K562 (cell line): ENCODE measurements around the gene IFNG-AS1. TPM values are rescaled to one million over a fixed set of nuclear protein-coding genes. Genes with fewer than 3 reads are reported as not detected.

Experiments used
- ATAC-seq: fragments of 200-7000 bp; cut with Tn5 transposase; 3 replicates; pipeline ENCODE4 v1.9.1; 2020; ENCODE audit warnings: moderate library complexity
- BruUV-seq: library from RNA; stranded (reverse); fragments of 400-500 nt; replicated peaks from 2 replicates; lab custom pipeline; 2021; lab: Mats Ljungman, UMichigan
- CTCF ChIA-PET: fragments of 300-600 bp; formaldehyde crosslinking; extraction: SDS; loops from one replicate; lab custom pipeline; 2021; ENCODE audit warnings: low intra/inter-chr PET ratio; lab: Yijun Ruan, JAX
- POLR2A ChIA-PET: fragments of 300-600, 350-650 bp; sonication (Branson Sonifier 250); formaldehyde crosslinking; extraction: SDS; loops from one replicate; lab custom pipeline; 2021; ENCODE audit warnings: antibody characterized with exemption, inconsistent platforms; lab: Yijun Ruan, JAX
- DNase-seq, 4 experiments: peaks; one replicate each; pipeline versions ENCODE4 v3.0.0 to v3.0.0-alpha.2; 2011 to 2018; ENCODE audit warnings: low spot score in 3 of 4, mixed read lengths in 3 of 4; ENCODE audit errors: extremely low read depth in 1 of 4
- FAIRE-seq: peaks from 2 replicates; lab custom pipeline; 2011; peaks lifted over from hg19 to GRCh38; lab: Jason Lieb, UNC
- H2AFZ ChIP-seq: 2 replicates; pipeline ENCODE4 v1.6.0; 2011; ENCODE audit warnings: low read depth, low read length, control low read depth, inconsistent platforms
- H3K27ac ChIP-seq: fragments of 200-600 bp; 3 replicates; pipeline ENCODE4 v1.8.0; 2011; ENCODE audit warnings: low read depth, mild to moderate bottlenecking, control low read depth, inconsistent platforms, low read length, moderate library complexity, mixed read lengths; ENCODE audit errors: extremely low read depth
- H3K27me3 ChIP-seq, 2 experiments: fragments of 300-600 bp in 1 of 2; 2 replicates in 1 of 2; 3 replicates in 1 of 2; pipeline versions ENCODE4 v1.6.0 to v1.8.0; 2011; ENCODE audit warnings: inconsistent platforms in 2 of 2, low read length in 2 of 2, mild to moderate bottlenecking in 1 of 2, mixed read lengths in 1 of 2, moderate library complexity in 1 of 2; ENCODE audit not compliant: control insufficient read depth in 2 of 2, insufficient read depth in 2 of 2
- H3K36me3 ChIP-seq: fragments of 300-600 bp; 3 replicates; pipeline ENCODE4 v1.8.0; 2011; ENCODE audit warnings: mild to moderate bottlenecking, low read length, inconsistent platforms; ENCODE audit not compliant: control insufficient read depth, insufficient read depth
- H3K4me1 ChIP-seq, 2 experiments: fragments of 200-600 bp in 1 of 2; replicated peaks in 1 of 2; 2 replicates in 1 of 2; 3 replicates in 1 of 2; pipeline versions ENCODE4 v1.5.1 to v1.8.0; 2011; ENCODE audit warnings: inconsistent platforms in 2 of 2, low read length in 2 of 2, mild to moderate bottlenecking in 1 of 2, mixed read lengths in 1 of 2, moderate library complexity in 1 of 2; ENCODE audit not compliant: control insufficient read depth in 2 of 2, insufficient read depth in 2 of 2
- H3K4me2 ChIP-seq: 2 replicates; pipeline ENCODE4 v1.6.1; 2011; ENCODE audit warnings: low read length, control low read depth, inconsistent platforms, mixed read lengths; ENCODE audit not compliant: insufficient read depth
- H3K4me3 ChIP-seq: fragments of 200-600 bp; sonication (generic), shearing (Covaris generic); 2 replicates; pipeline ENCODE4 v1.5.1; 2016; ENCODE audit warnings: control low read depth, inconsistent platforms
- H3K79me2 ChIP-seq: fragments of 200-600 bp; 3 replicates; pipeline ENCODE4 v1.8.0; 2011; ENCODE audit warnings: low read length, inconsistent platforms; ENCODE audit not compliant: control insufficient read depth, insufficient read depth
- H3K9ac ChIP-seq, 2 experiments: 2 replicates each; pipeline versions ENCODE4 v1.6.0 to v1.6.1; 2011; ENCODE audit warnings: low read depth in 2 of 2, low read length in 2 of 2, control low read depth in 1 of 2, inconsistent platforms in 1 of 2, mild to moderate bottlenecking in 1 of 2, mixed read lengths in 1 of 2; ENCODE audit not compliant: insufficient read depth in 1 of 2
- H3K9me1 ChIP-seq: one replicate; pipeline ENCODE4 v1.6.0; 2011; ENCODE audit warnings: inconsistent platforms, mild to moderate bottlenecking, low read length, moderate library complexity; ENCODE audit not compliant: control insufficient read depth, insufficient read depth
- H3K9me3 ChIP-seq: replicated peaks from 2 replicates; pipeline ENCODE4 v1.5.1; 2011; ENCODE audit warnings: low read depth, low read length, inconsistent platforms; ENCODE audit not compliant: control insufficient read depth, insufficient read depth
- H4K20me1 ChIP-seq: replicated peaks from 2 replicates; pipeline ENCODE4 v1.6.1; 2011; ENCODE audit warnings: low read length, inconsistent platforms, mixed read lengths; ENCODE audit not compliant: control insufficient read depth, insufficient read depth
- ATF3 ChIP-seq, 2 experiments: fragments of 450-650 bp in 1 of 2; sonication (generic) in 1 of 2; formaldehyde crosslinking in 1 of 2; IDR thresholded peaks in 1 of 2; conservative IDR thresholded peaks in 1 of 2; 2 replicates each; pipeline versions ENCODE4 v1.6.1 to v1.8.1; 2016 to 2023; ENCODE audit warnings: mild to moderate bottlenecking in 2 of 2, moderate library complexity in 2 of 2, inconsistent platforms in 1 of 2, missing genetic modification reagents in 1 of 2
- BCOR ChIP-seq: fragments of 450-650 bp; IDR thresholded peaks from 2 replicates; pipeline ENCODE4 v1.6.1; 2016
- CAMTA2 ChIP-seq: fragments of 250-450 bp; sonication (Bioruptor Pico); conservative IDR thresholded peaks from 2 replicates; pipeline ENCODE4 v1.5.1; 2022
- COPS2 ChIP-seq: fragments of 450-650 bp; conservative IDR thresholded peaks from 2 replicates; pipeline ENCODE4 v1.6.1; 2016; ENCODE audit warnings: mild to moderate bottlenecking, moderate library complexity
- FOXO4 ChIP-seq: fragments of 450-650 bp; formaldehyde crosslinking; IDR thresholded peaks from 2 replicates; pipeline ENCODE4 v1.4.0; 2020; ENCODE audit warnings: mild to moderate bottlenecking, moderate library complexity
- HOXB6 ChIP-seq: fragments of 250-450 bp; sonication (Bioruptor Pico); IDR thresholded peaks from 2 replicates; pipeline ENCODE4 v1.5.1; 2022; ENCODE audit warnings: mild to moderate bottlenecking, borderline replicate concordance
- KDM2B ChIP-seq: fragments of 250-450 bp; sonication (Bioruptor Pico); IDR thresholded peaks from 2 replicates; pipeline ENCODE4 v1.8.0; 2021; ENCODE audit warnings: mild to moderate bottlenecking, moderate library complexity
- PHF20 ChIP-seq: fragments of 450-650 bp; IDR thresholded peaks from 2 replicates; pipeline ENCODE4 v1.6.1; 2018; ENCODE audit not compliant: partially characterized antibody
- POLR2AphosphoS5 ChIP-seq: IDR thresholded peaks from 2 replicates; pipeline ENCODE4 v1.6.1; 2011; ENCODE audit warnings: mild to moderate bottlenecking, low read depth, low read length, moderate library complexity; ENCODE audit not compliant: control insufficient read depth, insufficient read depth
- POLR2H ChIP-seq: IDR thresholded peaks from 2 replicates; pipeline ENCODE4 v1.6.1; 2016; ENCODE audit warnings: missing genetic modification characterization, low read depth, mild to moderate bottlenecking, control low read depth, missing compliant biosample characterization, moderate library complexity
- SMARCA5 ChIP-seq: fragments of 450-650 bp; IDR thresholded peaks from 2 replicates; pipeline ENCODE4 v1.6.1; 2016
- STAG1 ChIP-seq: sonication (generic); formaldehyde crosslinking; IDR thresholded peaks from 2 replicates; pipeline ENCODE4 v1.5.0; 2020; ENCODE audit warnings: missing genetic modification reagents, borderline replicate concordance
- TEAD4 ChIP-seq, 2 experiments: sonication (generic) in 1 of 2; formaldehyde crosslinking in 1 of 2; IDR thresholded peaks; 2 replicates each; pipeline versions ENCODE4 v1.6.1 to v1.8.0; 2012 to 2022; ENCODE audit warnings: borderline replicate concordance in 1 of 2, inconsistent platforms in 1 of 2, low read length in 1 of 2, mild to moderate bottlenecking in 1 of 2, missing genetic modification reagents in 1 of 2
- ZFP1 ChIP-seq: fragments of 450-650 bp; formaldehyde crosslinking; IDR thresholded peaks from 2 replicates; pipeline ENCODE4 v1.4.0; 2020; ENCODE audit warnings: mild to moderate bottlenecking, mixed read lengths
- ZZZ3 ChIP-seq: fragments of 450-650 bp; IDR thresholded peaks from 2 replicates; pipeline ENCODE4 v1.6.1; 2016; ENCODE audit warnings: antibody characterized with exemption, mild to moderate bottlenecking, moderate library complexity
- WGBS: fragments of 100-300 bp; shearing (Covaris generic); methylation state at CpG from one replicate; pipeline ENCODE4 v1.1.6; 2016; ENCODE audit warnings: low coverage, mixed read lengths; ENCODE audit not compliant: insufficient coverage; ENCODE audit errors: missing lambda C conversion rate; 5-methylcytosine and 5-hydroxymethylcytosine counted together
- in situ Hi-C: fragments of 300-500 bp; cut with MboI; formaldehyde crosslinking; loops from 4 replicates; pipeline ENCODE4 v1.15.0; 2018; ENCODE audit warnings: inconsistent platforms, mixed read lengths
- intact Hi-C: fragments of 100-400 bp; cut with micrococcal nuclease; formaldehyde crosslinking; loops from 2 replicates; pipeline ENCODE4 v1.14.2; 2022
- polyA plus RNA-seq, 8 experiments: library from polyadenylated mRNA; depleted of rRNA in 4 of 8; stranded (reverse) in 5 of 8; unstranded in 3 of 8; fragments of >200 nt; fragmentation: Nextera tagmentation in 2 of 8; fragmentation: Illumina TruSeq in 1 of 8; extraction: Ambion mirVana in 2 of 8; extraction: Trizol in 1 of 8; gene quantifications; 2 replicates each; pipeline versions ENCODE4 v1.2.1 to v1.2.3, GENCODE V29; 2011 to 2014; ENCODE audit warnings: inconsistent platforms in 1 of 8, missing spikeins in 1 of 8
- total RNA-seq, 7 experiments: library from RNA; depleted of rRNA in 6 of 7; stranded (reverse); fragments of >200 nt in 6 of 7; fragmentation: Illumina TruSeq in 2 of 7; extraction: Trizol in 2 of 7; gene quantifications; 2 replicates each; pipeline versions ENCODE4 v1.2.1 to v1.2.3, GENCODE V29; 2011 to 2021; ENCODE audit warnings: low replicate concordance in 1 of 7

IFNG-AS1 gene
- total and polyA plus RNA-seq, 9 of the 15 experiments (the other 6 are each of a cell fraction or from before 2014, with no cell fraction given): not detected

GRCh38 chr12:67994046-67994445, 4.8 kb downstream of the IFNG-AS1 start:
- WGBS: 2% methylated on average over 3 of the region's 3 CpGs
- H2AFZ ChIP-seq: no peak overlapping the region
- H4K20me1 ChIP-seq: no peaks in the 10 kb centered on the region
- H3K27ac ChIP-seq: no peak overlapping the region
- POLR2A ChIA-PET: interaction anchor here (0.6 kb wide), 1 partner anchor 470 kb away, joined by 4 read pairs; no protein-coding TSS in a partner anchor
- H3K4me3 ChIP-seq: no peak overlapping the region
- FAIRE-seq (no peak), DNase-seq (peak in 1 of 4 experiments; percentile 6), ATAC-seq (no peak)
- no TSS peak for BruUV-seq
- H3K27me3 ChIP-seq: peaks cover 0 to 4% of the 10 kb centered on the region in 2 experiments; a peak in 2 of 5 replicates
- intact Hi-C loops (no loop called here), in situ Hi-C loops (no loop called here)
- no peaks in the 10 kb centered on the region for H3K9me1 ChIP-seq
- no peaks in the 10 kb centered on the region for H3K4me1 ChIP-seq
- no peaks in the 10 kb centered on the region for H3K36me3 ChIP-seq
- CTCF ChIA-PET: interaction anchor here (0.5 kb wide), 1 partner anchor 1148 kb away, joined by 5 read pairs; no protein-coding TSS in a partner anchor
- no peaks in the 10 kb centered on the region for H3K9me3 ChIP-seq
- H3K9ac ChIP-seq: no peak overlapping the region
- H3K79me2 ChIP-seq: no peaks in the 10 kb centered on the region
- TF ChIP-seq ZZZ3 (no peak), STAG1 (no peak), ZFP1 (CRISPR knock-in tag) (no peak), POLR2AphosphoS5 (no peak), KDM2B (no peak), CAMTA2 (CRISPR knock-in tag) (no peak), FOXO4 (CRISPR knock-in tag) (no peak), PHF20 (no peak), SMARCA5 (no peak), HOXB6 (CRISPR knock-in tag) (no peak), TEAD4 (IDR thresholded peaks at IDR 0.05; ENCODE audit: low read length) (no peak), TEAD4 (CRISPR knock-in tag; IDR thresholded peaks at IDR 0.05; ENCODE audit: borderline replicate concordance) (no peak), ATF3 (IDR thresholded peaks at IDR 0.05) (no peak), ATF3 (CRISPR knock-in tag; conservative IDR thresholded peaks at IDR 0.05) (no peak), BCOR (no peak), POLR2H (tag) (no peak), COPS2 (no peak)
- H3K4me2 ChIP-seq: no peak overlapping the region
